Astrocyte (in vitro differentiated cells and primary cell): Measurements from ENCODE around the gene TMEM108.

Experiments used
- EZH2 ChIP-seq: IDR thresholded peaks from 2 replicates; pipeline ENCODE4 v1.6.1; 2012; ENCODE audit warnings: mild to moderate bottlenecking, low read length, inconsistent platforms; ENCODE audit not compliant: insufficient read depth
- TF ChIP-seq, protein P1 (sequence below): IDR thresholded peaks from 2 replicates; pipeline ENCODE4 v1.5.1; 2011; ENCODE audit warnings: low read depth, mild to moderate bottlenecking, inconsistent platforms, low read length, moderate library complexity; ENCODE audit not compliant: insufficient read depth

DNA sequence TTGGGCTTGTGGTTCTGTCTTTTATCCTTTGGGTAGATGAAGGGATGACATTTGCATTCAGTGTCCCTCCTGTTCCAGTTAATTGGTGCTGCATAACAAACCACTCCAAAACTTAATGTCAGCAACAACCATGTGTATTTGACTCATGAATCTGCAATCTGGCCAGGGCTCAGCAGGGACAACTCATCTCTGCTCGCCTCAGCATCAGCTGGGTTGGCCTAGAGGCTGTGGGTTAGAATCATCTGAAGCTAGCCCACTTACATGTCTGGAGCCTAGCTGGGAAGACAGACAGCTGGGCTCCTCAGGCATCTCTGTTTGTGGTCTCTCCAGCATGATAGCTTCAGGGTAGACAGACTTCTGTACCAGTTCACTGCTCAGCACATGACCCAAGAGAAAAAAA is 92.0 kb downstream of the TMEM108 start:
- TF ChIP-seq, protein P1, sequence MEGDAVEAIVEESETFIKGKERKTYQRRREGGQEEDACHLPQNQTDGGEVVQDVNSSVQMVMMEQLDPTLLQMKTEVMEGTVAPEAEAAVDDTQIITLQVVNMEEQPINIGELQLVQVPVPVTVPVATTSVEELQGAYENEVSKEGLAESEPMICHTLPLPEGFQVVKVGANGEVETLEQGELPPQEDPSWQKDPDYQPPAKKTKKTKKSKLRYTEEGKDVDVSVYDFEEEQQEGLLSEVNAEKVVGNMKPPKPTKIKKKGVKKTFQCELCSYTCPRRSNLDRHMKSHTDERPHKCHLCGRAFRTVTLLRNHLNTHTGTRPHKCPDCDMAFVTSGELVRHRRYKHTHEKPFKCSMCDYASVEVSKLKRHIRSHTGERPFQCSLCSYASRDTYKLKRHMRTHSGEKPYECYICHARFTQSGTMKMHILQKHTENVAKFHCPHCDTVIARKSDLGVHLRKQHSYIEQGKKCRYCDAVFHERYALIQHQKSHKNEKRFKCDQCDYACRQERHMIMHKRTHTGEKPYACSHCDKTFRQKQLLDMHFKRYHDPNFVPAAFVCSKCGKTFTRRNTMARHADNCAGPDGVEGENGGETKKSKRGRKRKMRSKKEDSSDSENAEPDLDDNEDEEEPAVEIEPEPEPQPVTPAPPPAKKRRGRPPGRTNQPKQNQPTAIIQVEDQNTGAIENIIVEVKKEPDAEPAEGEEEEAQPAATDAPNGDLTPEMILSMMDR, result no peak
- no peak for TF ChIP-seq EZH2
